ENCODE data around the gene DES. TPM values are rescaled to one million over a fixed set of nuclear protein-coding genes. Genes with fewer than 3 reads are reported as not detected.

DES gene
- total RNA-seq, 4 donors from 2014 or later = 19,008 to 28,635 (median 23,575) TPM

- intact Hi-C loops (cut with DNase I; ENCODE audit: low total_unique reads) = no loop called here
- peak overlapping the region in 2 of 4 donors; percentile 79 to 87 for H3K4me3 ChIP-seq
These were observed 1.2 kb upstream of the DES start for GRCh38 chr2:219416938-219417337.

GRCh38 chr2:219417374-219417773 is 803 bp upstream of the DES start:
- in situ Hi-C loops (cut with MboI; ENCODE audit: low sequenced_read_pairs in 4 of 4) = no loop called here
- TF ChIP-seq CTCF (IDR thresholded peaks at IDR 0.05 in 4 of 5, conservative IDR thresholded peaks at IDR 0.05 in 1 of 5) = no peak
- peak in 1 of 2 donors; percentile 34 for TF ChIP-seq POLR2A (IDR thresholded peaks at IDR 0.05)
- ATAC-seq (peak; percentile 53 to 63), DNase-seq (peak; percentile 73 to 84)
- no peaks in the 10 kb centered on the region for H3K9me3 ChIP-seq
- H3K36me3 ChIP-seq = peaks cover 0 to 22% of the 10 kb centered on the region in 2 donors
- intact Hi-C loops (cut with DNase I; ENCODE audit: low total_unique reads) = no loop called here
- H3K4me3 ChIP-seq = peak overlapping the region in 3 of 4 donors; percentile 75 to 87 (median 79)
- peaks cover 46 to 55% of the 10 kb centered on the region in 2 donors for H3K4me1 ChIP-seq
- no peaks in the 10 kb centered on the region for H3K27me3 ChIP-seq
- H3K27ac ChIP-seq = peak overlapping the region; percentile 95 to 100 (median 98)

More at GRCh38 chr2:219416938-219417337, 1.2 kb upstream of the DES start:
- H3K36me3 ChIP-seq = peaks cover 0 to 19% of the 10 kb centered on the region in 2 donors
- ATAC-seq = no peak
- TF ChIP-seq CTCF (IDR thresholded peaks at IDR 0.05 in 4 of 5, conservative IDR thresholded peaks at IDR 0.05 in 1 of 5) (no peak), POLR2A (IDR thresholded peaks at IDR 0.05) (no peak)
- H3K27ac ChIP-seq = peak overlapping the region; percentile 95 to 100 (median 98)
- no peaks in the 10 kb centered on the region for H3K9me3 ChIP-seq
- H3K27me3 ChIP-seq = no peaks in the 10 kb centered on the region
- in situ Hi-C loops (cut with MboI; ENCODE audit: low sequenced_read_pairs in 4 of 4) = no loop called here
- H3K4me1 ChIP-seq = peaks cover 44 to 52% of the 10 kb centered on the region in 2 donors
- no peak for DNase-seq

- in situ Hi-C loops (cut with MboI; ENCODE audit: low sequenced_read_pairs in 4 of 4) = no loop called here
- Histone ChIP-seq H3K4me1 (peaks cover 52 to 71% of the 10 kb centered on the region in 2 donors), H3K4me3 (peak overlapping the region; percentile 75 to 95 (median 83)), H3K27ac (peak overlapping the region; percentile 95 to 100 (median 98)), H3K36me3 (peaks cover 0 to 37% of the 10 kb centered on the region in 2 donors), H3K9me3 (no peaks in the 10 kb centered on the region), H3K27me3 (no peaks in the 10 kb centered on the region)
- TF ChIP-seq POLR2A (IDR thresholded peaks at IDR 0.05) = no peak
- no peak for TF ChIP-seq CTCF (IDR thresholded peaks at IDR 0.05 in 4 of 5, conservative IDR thresholded peaks at IDR 0.05 in 1 of 5)
- DNase-seq (no peak), ATAC-seq (no peak)
- intact Hi-C loops (cut with DNase I; ENCODE audit: low total_unique reads) = loop anchor here (2.0 kb wide), 1 partner anchor 16 kb away; the partner anchor contains the start of gene SPEG
These were observed 791 bp downstream of the DES start for GRCh38 chr2:219419012-219419324.

- TF ChIP-seq POLR2A (IDR thresholded peaks at IDR 0.05) (peak; percentile 78 to 86), CTCF (IDR thresholded peaks at IDR 0.05 in 4 of 5, conservative IDR thresholded peaks at IDR 0.05 in 1 of 5) (no peak)
- peaks cover 52 to 77% of the 10 kb centered on the region in 2 donors for H3K4me1 ChIP-seq
- DNase-seq (peak; percentile 89 to 95), ATAC-seq (peak; percentile 57 to 61)
- intact Hi-C loops (cut with DNase I; ENCODE audit: low total_unique reads) = loop anchor here (2.0 to 10.0 kb wide), 2 partner anchors 15 to 1585 kb away; partner anchors contain the start of gene SPEG
- peaks cover 0 to 42% of the 10 kb centered on the region in 2 donors for H3K36me3 ChIP-seq
- in situ Hi-C loops (cut with MboI; ENCODE audit: low sequenced_read_pairs in 4 of 4) = no loop called here
- H3K9me3 ChIP-seq = no peaks in the 10 kb centered on the region
- no peaks in the 10 kb centered on the region for H3K27me3 ChIP-seq
- peak overlapping the region; percentile 95 to 100 (median 98) for H3K27ac ChIP-seq
- H3K4me3 ChIP-seq = peak overlapping the region; percentile 75 to 95 (median 83)
These were observed 1.4 kb downstream of the DES start for GRCh38 chr2:219419331-219420197.

Data from gastrocnemius medialis (tissue), 4 donors.